ENCODE measurements around the gene FKBP8.
A peak's percentile ranks its signal among the peaks of the same experiment; 100 is the strongest.
"Not testable (repeated sequence)": the region's sequence is repeated elsewhere in the genome, so short reads cannot be mapped to it uniquely, and the experiment has no call there.

The FKBP8 gene

GRCh38 chr19:18558604-18559003 lies 15.2 kb upstream of the FKBP8 start:
- no peak for DNase-seq (ENCODE audit: low read depth)

GRCh38 chr19:18558202-18558555 lies 14.8 kb upstream of the FKBP8 start:
- no peak for DNase-seq (ENCODE audit: low read depth)

GRCh38 chr19:18557411-18558201 lies 14.2 kb upstream of the FKBP8 start, which contains the start of gene KXD1:
Gene KXD1, plus strand, starts transcription at chr19:18557870. Its CDS starts 4,187 bp downstream, at chr19:18562057.
- DNase-seq (ENCODE audit: low read depth) = peak; percentile 97

GRCh38 chr19:18551631-18552030 lies 8.3 kb upstream of the FKBP8 start:
- no peak for DNase-seq (ENCODE audit: low read depth)

GRCh38 chr19:18543814-18544475 lies 572 bp upstream of the FKBP8 start:
- DNase-seq (ENCODE audit: low read depth) = peak; percentile 39

- DNase-seq (ENCODE audit: low read depth) = no peak
These were observed 1.1 kb downstream of the FKBP8 start for GRCh38 chr19:18541992-18542940.

GRCh38 chr19:18541258-18541991 lies 1.9 kb downstream of the FKBP8 start:
- no peak for DNase-seq (ENCODE audit: low read depth)

GRCh38 chr19:18540200-18540599 lies 3.2 kb downstream of the FKBP8 start:
- DNase-seq (ENCODE audit: low read depth) = not testable (repeated sequence)

GRCh38 chr19:18539372-18539771 lies 4.0 kb downstream of the FKBP8 start:
- no peak for DNase-seq (ENCODE audit: low read depth)

GRCh38 chr19:18538115-18538514 lies 5.3 kb downstream of the FKBP8 start:
- DNase-seq (ENCODE audit: low read depth) = no peak

- DNase-seq (ENCODE audit: low read depth) = no peak
These were observed 5.9 kb downstream of the FKBP8 start for GRCh38 chr19:18537431-18537830.

- DNase-seq (ENCODE audit: low read depth) = no peak
These were observed 6.9 kb downstream of the FKBP8 start for GRCh38 chr19:18536475-18536874.

GRCh38 chr19:18533058-18533457 lies 10.3 kb downstream of the FKBP8 start:
- DNase-seq (ENCODE audit: low read depth) = no peak

GRCh38 chr19:18532168-18532890 lies 11.0 kb downstream of the FKBP8 start:
- no peak for DNase-seq (ENCODE audit: low read depth)

GRCh38 chr19:18531485-18531884 lies 11.9 kb downstream of the FKBP8 start:
- DNase-seq (ENCODE audit: low read depth) = no peak

- DNase-seq (ENCODE audit: low read depth) = no peak
These were observed 13.6 kb downstream of the FKBP8 start for GRCh38 chr19:18529782-18530181.

GRCh38 chr19:18526316-18526715 lies 17.1 kb downstream of the FKBP8 start:
- DNase-seq (ENCODE audit: low read depth) = no peak

GRCh38 chr19:18523841-18524240 lies 19.5 kb downstream of the FKBP8 start:
- no peak for DNase-seq (ENCODE audit: low read depth)

GRCh38 chr19:18522862-18523440 lies 20.4 kb downstream of the FKBP8 start:
- not testable (repeated sequence) for DNase-seq (ENCODE audit: low read depth)

- DNase-seq (ENCODE audit: low read depth) = peak; percentile 100
These were observed 21.1 kb downstream of the FKBP8 start for GRCh38 chr19:18522124-18522861.
